ENCODE measurements around the gene FAM163A. TPM values are rescaled to one million over a fixed set of nuclear protein-coding genes. Genes with fewer than 3 reads are reported as not detected.

Gene FAM163A
- total RNA-seq, 1 experiment from 2014 or later: not detected

DNA sequence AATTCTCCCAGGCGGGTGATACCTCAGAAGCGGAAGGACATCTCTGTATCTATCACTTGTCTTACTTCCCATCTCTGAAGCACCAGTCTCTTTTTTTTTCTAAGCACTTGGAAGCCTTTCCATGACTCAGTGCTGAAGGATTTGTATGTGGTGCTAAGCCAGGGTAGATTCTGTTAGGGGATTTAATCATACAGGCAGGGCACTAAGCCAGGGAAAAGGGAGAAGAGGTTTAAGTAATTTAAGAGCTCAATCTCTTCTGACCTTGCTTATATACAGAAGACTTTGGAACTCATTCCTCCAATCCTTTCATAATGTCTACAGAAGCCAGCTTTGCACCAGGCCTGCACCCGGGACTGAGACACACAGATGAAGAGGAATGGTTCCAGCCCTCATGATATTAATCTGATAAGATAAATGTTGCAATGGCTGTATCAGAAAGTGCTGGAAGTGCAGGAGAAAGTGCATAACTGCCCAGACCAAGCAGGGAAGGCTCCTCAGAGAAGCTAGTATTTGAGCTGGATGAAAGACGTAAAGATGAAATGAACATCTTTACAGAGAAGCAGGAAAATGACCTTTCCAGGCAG is 11.0 kb downstream of the FAM163A start:
- Histone ChIP-seq H2AFZ (ENCODE audit: low read depth, low read length, poor library complexity, severe bottlenecking) (no peak overlapping the region), H3K27ac (ENCODE audit: low read depth, low read length) (no peak overlapping the region), H3K9me3 (ENCODE audit: control insufficient read depth in 1 of 2, insufficient read depth in 1 of 2, low read depth in 1 of 2, low read length in 2 of 2) (peaks cover 3 to 4% of the 10 kb centered on the region in 2 experiments; a peak in 1 of 4 replicates), H3K79me2 (ENCODE audit: insufficient read depth, low read length) (no peaks in the 10 kb centered on the region), H3K9me2 (ENCODE audit: insufficient read depth) (no peaks in the 10 kb centered on the region), H3K36me3 (ENCODE audit: control insufficient read depth in 1 of 2, insufficient read depth in 2 of 2, low read length in 2 of 2) (no peaks in the 10 kb centered on the region), H3K27me3 (ENCODE audit: insufficient read depth, low read length) (no peaks in the 10 kb centered on the region), H4K20me1 (ENCODE audit: insufficient read depth) (no peaks in the 10 kb centered on the region), H3K9ac (ENCODE audit: low read length) (no peak overlapping the region), H3K4me1 (ENCODE audit: control insufficient read depth in 1 of 2, insufficient read depth in 2 of 2, low read length in 2 of 2) (no peaks in the 10 kb centered on the region), H3K4me2 (ENCODE audit: low read length) (no peak overlapping the region), H3K4me3 (replicated peaks in 1 of 2; ENCODE audit: low read depth in 1 of 2, low read length in 2 of 2) (no peak overlapping the region)
- intact Hi-C loops (cut with micrococcal nuclease): no loop called here
- ChIA-PET CTCF (no interaction called here), RAD21 (ENCODE audit: low non-redundant PET in 1 of 2, low total read pairs in 2 of 2, uncharacterized antibody in 2 of 2, unreplicated experiment in 2 of 2) (no interaction called here), POLR2A (no interaction called here)
- no peak for DNase-seq (ENCODE audit: low read depth, low spot score)
- no TSS peak for BruUV-seq (replicated peaks)
- ATAC-seq: no peak
- no peak for TF ChIP-seq ELF1 (IDR thresholded peaks at IDR 0.05; ENCODE audit: borderline replicate concordance, low read depth)
- TF ChIP-seq JUND (IDR thresholded peaks at IDR 0.05): no peak
- no peak for TF ChIP-seq EZH2 (IDR thresholded peaks at IDR 0.05)
- no peak for TF ChIP-seq ZFX (IDR thresholded peaks at IDR 0.05)
- no peak for TF ChIP-seq SIN3A (IDR thresholded peaks at IDR 0.05; ENCODE audit: low read depth)
- TF ChIP-seq, protein P1, sequence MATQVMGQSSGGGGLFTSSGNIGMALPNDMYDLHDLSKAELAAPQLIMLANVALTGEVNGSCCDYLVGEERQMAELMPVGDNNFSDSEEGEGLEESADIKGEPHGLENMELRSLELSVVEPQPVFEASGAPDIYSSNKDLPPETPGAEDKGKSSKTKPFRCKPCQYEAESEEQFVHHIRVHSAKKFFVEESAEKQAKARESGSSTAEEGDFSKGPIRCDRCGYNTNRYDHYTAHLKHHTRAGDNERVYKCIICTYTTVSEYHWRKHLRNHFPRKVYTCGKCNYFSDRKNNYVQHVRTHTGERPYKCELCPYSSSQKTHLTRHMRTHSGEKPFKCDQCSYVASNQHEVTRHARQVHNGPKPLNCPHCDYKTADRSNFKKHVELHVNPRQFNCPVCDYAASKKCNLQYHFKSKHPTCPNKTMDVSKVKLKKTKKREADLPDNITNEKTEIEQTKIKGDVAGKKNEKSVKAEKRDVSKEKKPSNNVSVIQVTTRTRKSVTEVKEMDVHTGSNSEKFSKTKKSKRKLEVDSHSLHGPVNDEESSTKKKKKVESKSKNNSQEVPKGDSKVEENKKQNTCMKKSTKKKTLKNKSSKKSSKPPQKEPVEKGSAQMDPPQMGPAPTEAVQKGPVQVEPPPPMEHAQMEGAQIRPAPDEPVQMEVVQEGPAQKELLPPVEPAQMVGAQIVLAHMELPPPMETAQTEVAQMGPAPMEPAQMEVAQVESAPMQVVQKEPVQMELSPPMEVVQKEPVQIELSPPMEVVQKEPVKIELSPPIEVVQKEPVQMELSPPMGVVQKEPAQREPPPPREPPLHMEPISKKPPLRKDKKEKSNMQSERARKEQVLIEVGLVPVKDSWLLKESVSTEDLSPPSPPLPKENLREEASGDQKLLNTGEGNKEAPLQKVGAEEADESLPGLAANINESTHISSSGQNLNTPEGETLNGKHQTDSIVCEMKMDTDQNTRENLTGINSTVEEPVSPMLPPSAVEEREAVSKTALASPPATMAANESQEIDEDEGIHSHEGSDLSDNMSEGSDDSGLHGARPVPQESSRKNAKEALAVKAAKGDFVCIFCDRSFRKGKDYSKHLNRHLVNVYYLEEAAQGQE (IDR thresholded peaks at IDR 0.05; ENCODE audit: low read depth): no peak
- no peak for TF ChIP-seq SP1 (IDR thresholded peaks at IDR 0.05; ENCODE audit: low read depth)
- no peak for TF ChIP-seq POLR2A (IDR thresholded peaks at IDR 0.05; ENCODE audit: borderline replicate concordance, extremely low read depth, insufficient read depth, insufficient read length)
- no peak for TF ChIP-seq ZNF274 (IDR thresholded peaks at IDR 0.05; ENCODE audit: low read depth, low read length)
- no peak for TF ChIP-seq CBX3 (IDR thresholded peaks at IDR 0.05; ENCODE audit: low read depth)
- TF ChIP-seq YY1 (IDR thresholded peaks at IDR 0.05; ENCODE audit: extremely low read depth, insufficient replicate concordance, low read depth, low read length): no peak
- TF ChIP-seq CEBPB (IDR thresholded peaks at IDR 0.05; ENCODE audit: low read depth): no peak
- TF ChIP-seq, protein P2, sequence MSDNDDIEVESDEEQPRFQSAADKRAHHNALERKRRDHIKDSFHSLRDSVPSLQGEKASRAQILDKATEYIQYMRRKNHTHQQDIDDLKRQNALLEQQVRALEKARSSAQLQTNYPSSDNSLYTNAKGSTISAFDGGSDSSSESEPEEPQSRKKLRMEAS (IDR thresholded peaks at IDR 0.05): no peak
- TF ChIP-seq ATF3 (IDR thresholded peaks at IDR 0.05): no peak
- no peak for TF ChIP-seq RAD21 (IDR thresholded peaks at IDR 0.05; ENCODE audit: low read depth)
